GM18870 (cell line): ENCODE results near the gene TMEM196.
"Not testable (repeated sequence)": the region's sequence is repeated elsewhere in the genome, so short reads cannot be mapped to it uniquely, and the experiment has no call there.

Experiments used
- ATAC-seq: cut with Tn5 transposase; IDR thresholded peaks from one replicate; pipeline ENCODE4 v1.9.1; 2021; ENCODE audit warnings: moderate library complexity; ENCODE audit not compliant: unreplicated experiment

Gene TMEM196

GRCh38 chr7:19708397-19709248, 64.8 kb downstream of the TMEM196 start, which contains the start of gene POLR1F:
TSS of gene POLR1F (minus strand) at chr7:19709037. CDS start at chr7:19709016, 21 bp downstream.
- peak; percentile 90 for ATAC-seq

- no peak for ATAC-seq
Observed at GRCh38 chr7:19707240-19707639, 66.2 kb downstream of the TMEM196 start.

GRCh38 chr7:19705663-19706062, 67.8 kb downstream of the TMEM196 start:
- ATAC-seq = no peak

- ATAC-seq = no peak
Observed at GRCh38 chr7:19701471-19701870, 71.9 kb downstream of the TMEM196 start.

- ATAC-seq = no peak
Observed at GRCh38 chr7:19700936-19701335, 72.5 kb downstream of the TMEM196 start.

- no peak for ATAC-seq
Observed at GRCh38 chr7:19698331-19698730, 75.1 kb downstream of the TMEM196 start.

- ATAC-seq = no peak
Observed at GRCh38 chr7:19696926-19697325, 76.5 kb downstream of the TMEM196 start.

GRCh38 chr7:19692111-19692828, 81.1 kb downstream of the TMEM196 start:
- ATAC-seq = no peak

- ATAC-seq = no peak
Observed at GRCh38 chr7:19690736-19691135, 82.7 kb downstream of the TMEM196 start.

- not testable (repeated sequence) for ATAC-seq
Observed at GRCh38 chr7:19689130-19689529, 84.3 kb downstream of the TMEM196 start.

- no peak for ATAC-seq
Observed at GRCh38 chr7:19681596-19681995, 91.8 kb downstream of the TMEM196 start.

GRCh38 chr7:19677180-19677579, 96.2 kb downstream of the TMEM196 start:
- peak; percentile 85 for ATAC-seq

- no peak for ATAC-seq
Observed at GRCh38 chr7:19675816-19676215, 97.6 kb downstream of the TMEM196 start.

- no peak for ATAC-seq
Observed at GRCh38 chr7:19674266-19674960, 99.0 kb downstream of the TMEM196 start.

- no peak for ATAC-seq
Observed at GRCh38 chr7:19670806-19671205, 102.6 kb downstream of the TMEM196 start.
